B cell (primary cell): Measurements from ENCODE around the gene CXCL3. TPM values are rescaled to one million over a fixed set of nuclear protein-coding genes. Genes with fewer than 3 reads are reported as not detected.

Source experiments
- ATAC-seq: fragments of 200-7000 bp; cut with Tn5 transposase; one replicate; pipeline ENCODE4 v1.10.0; 2021; ENCODE audit warnings: low read depth, mild to moderate bottlenecking, moderate number of reproducible peaks, moderate library complexity
- CTCF ChIA-PET: fragments of 350-600 bp; sonication (Branson Sonifier 250); formaldehyde crosslinking; loops from one replicate; lab custom pipeline; 2021; ENCODE audit warnings: antibody characterized with exemption, inconsistent platforms; lab: Charles Lee
- POLR2A ChIA-PET: fragments of 350-600 bp; sonication (Branson Sonifier 250); formaldehyde crosslinking; loops from one replicate; lab custom pipeline; 2021; ENCODE audit warnings: antibody characterized with exemption; lab: Charles Lee
- DNase-seq: peaks from one replicate; pipeline ENCODE4 v3.0.0; 2013
- H2AFZ ChIP-seq: 2 replicates; pipeline ENCODE4 v1.6.1; 2012; ENCODE audit warnings: mild to moderate bottlenecking, low read depth, low read length; ENCODE audit not compliant: insufficient read depth, poor library complexity, severe bottlenecking
- H3K27ac ChIP-seq, 2 donors: 1 replicate in 1 of 2; 2 replicates in 1 of 2; pipeline ENCODE4 v1.5.1; 2012 to 2013; ENCODE audit warnings: low read length in 2 of 2, mild to moderate bottlenecking in 2 of 2, moderate library complexity in 1 of 2
- H3K27me3 ChIP-seq, 4 experiments: fragments of 200-600 bp in 1 of 4; sonication (generic) in 1 of 4; replicated peaks in 1 of 4; 1 replicate in 2 of 4; 2 replicates in 2 of 4; pipeline versions ENCODE4 v1.6.1 to v1.7.0; 2013 to 2016; ENCODE audit warnings: low read length in 3 of 4, mild to moderate bottlenecking in 2 of 4, mixed read lengths in 1 of 4, moderate library complexity in 1 of 4; ENCODE audit not compliant: insufficient read depth in 4 of 4, control insufficient read depth in 3 of 4; ENCODE audit errors: control extremely low read depth in 1 of 4
- H3K36me3 ChIP-seq, 2 experiments: replicated peaks in 1 of 2; 1 replicate in 1 of 2; 2 replicates in 1 of 2; pipeline versions ENCODE4 v1.6.1 to v1.7.1; 2013; ENCODE audit warnings: low read length in 1 of 2; ENCODE audit not compliant: insufficient read depth in 2 of 2, control insufficient read depth in 1 of 2; ENCODE audit errors: control extremely low read depth in 1 of 2, extremely low read depth in 1 of 2
- H3K4me1 ChIP-seq, 2 donors: fragments of 200-600 bp in 1 of 2; sonication (generic) in 1 of 2; 1 replicate in 1 of 2; 2 replicates in 1 of 2; pipeline versions ENCODE4 v1.5.1 to v1.6.1; 2013 to 2017; ENCODE audit warnings: low read length in 2 of 2; ENCODE audit not compliant: control insufficient read depth in 2 of 2, insufficient read depth in 2 of 2
- H3K4me2 ChIP-seq: replicated peaks from 2 replicates; pipeline ENCODE3; 2012; ENCODE audit warnings: mild to moderate bottlenecking, low read depth, low read length; ENCODE audit not compliant: poor library complexity, severe bottlenecking
- H3K4me3 ChIP-seq, 5 experiments: fragments of 200-600 bp in 1 of 5; sonication (generic) in 1 of 5; 1 replicate in 3 of 5; 2 replicates in 2 of 5; pipeline versions ENCODE4 v1.5.1 to v1.7.0; 2011 to 2016; ENCODE audit warnings: low read length in 4 of 5, mild to moderate bottlenecking in 4 of 5, low read depth in 2 of 5, control low read depth in 1 of 5, moderate library complexity in 1 of 5; ENCODE audit not compliant: insufficient read depth in 1 of 5; ENCODE audit errors: control extremely low read depth in 1 of 5, extremely low read depth in 1 of 5
- H3K79me2 ChIP-seq: fragments of 200-600 bp; sonication (generic); one replicate; pipeline ENCODE4 v1.6.0; 2016; ENCODE audit warnings: low read length; ENCODE audit not compliant: control insufficient read depth, insufficient read depth
- H3K9ac ChIP-seq: fragments of 200-600 bp; sonication (generic); 2 replicates; pipeline ENCODE4 v1.6.1; 2017; ENCODE audit warnings: mild to moderate bottlenecking, low read length, moderate library complexity
- H3K9me3 ChIP-seq, 3 donors: one replicate each; pipeline versions ENCODE4 v1.6.1 to v1.7.1; 2013; ENCODE audit warnings: low read length in 2 of 3; ENCODE audit not compliant: control insufficient read depth in 2 of 3, insufficient read depth in 1 of 3; ENCODE audit errors: control extremely low read depth in 1 of 3
- H4K20me1 ChIP-seq: 2 replicates; pipeline ENCODE4 v1.6.0; 2012; ENCODE audit warnings: mild to moderate bottlenecking, low read length; ENCODE audit not compliant: insufficient read depth, control insufficient read depth, poor library complexity, severe bottlenecking
- H3K27ac Mint-ChIP-seq: one replicate; pipeline ENCODE4 v1.8.0; 2021; ENCODE audit warnings: mixed read lengths
- H3K27me3 Mint-ChIP-seq: one replicate; pipeline ENCODE4 v1.8.0; 2021; ENCODE audit warnings: mixed read lengths
- H3K4me1 Mint-ChIP-seq: one replicate; pipeline ENCODE4 v1.8.0; 2021; ENCODE audit warnings: mixed read lengths
- H3K4me3 Mint-ChIP-seq: one replicate; pipeline ENCODE4 v1.8.0; 2021; ENCODE audit warnings: mixed read lengths
- H3K9me3 Mint-ChIP-seq: one replicate; pipeline ENCODE4 v1.8.0; 2022; ENCODE audit warnings: mixed read lengths; ENCODE audit not compliant: insufficient read depth
- CTCF ChIP-seq: fragments of 200-600 bp; IDR thresholded peaks from one replicate; pipeline ENCODE4 v1.8.0; 2022; ENCODE audit warnings: antibody characterized with exemption, mild to moderate bottlenecking
- EZH2 ChIP-seq: IDR thresholded peaks from 2 replicates; pipeline ENCODE4 v1.6.1; 2012; ENCODE audit warnings: borderline replicate concordance, low read depth, mild to moderate bottlenecking, moderate library complexity, low read length; ENCODE audit not compliant: insufficient read depth, poor library complexity, severe bottlenecking
- intact Hi-C: fragments of 100-400 bp; cut with micrococcal nuclease; formaldehyde crosslinking; loops from one replicate; pipeline ENCODE4 v1.10.0; 2022
- polyA plus RNA-seq: library from polyadenylated mRNA; depleted of rRNA; stranded (reverse); fragments of >200 nt; gene quantifications from 2 replicates; pipeline ENCODE4 v1.2.3, GENCODE V29; 2012
- total RNA-seq, 2 donors: library from RNA; stranded (reverse); fragments of 120-200 nt in 1 of 2; gene quantifications; 1 replicate in 1 of 2; 2 replicates in 1 of 2; pipeline versions ENCODE4 v1.2.3 to v1.2.4, GENCODE V29; 2013 to 2022

The CXCL3 gene
- total and polyA plus RNA-seq, 2 donors (not counting 1 experiment from before 2014, with no cell fraction given): not detected

DNA sequence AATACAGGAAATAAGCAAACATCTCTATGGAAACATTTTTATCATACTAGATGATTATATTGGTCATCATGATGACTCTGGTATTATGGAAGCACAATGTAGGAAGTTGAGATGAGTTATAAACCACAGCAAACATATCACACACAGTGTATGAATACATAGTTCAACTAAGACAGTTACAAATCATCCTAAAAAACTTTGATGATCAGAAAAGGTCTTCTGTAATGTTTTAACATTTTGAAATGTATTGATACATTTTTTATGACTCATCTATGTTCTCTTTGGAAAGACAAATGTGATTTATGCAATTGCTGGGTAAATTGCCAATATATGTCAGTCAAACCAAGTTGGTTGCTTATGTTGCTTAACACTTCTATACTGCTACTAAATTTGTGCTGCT lies 4.8 kb downstream of the CXCL3 start:
- Histone ChIP-seq H3K9ac (no peak overlapping the region), H3K9me3 (no peaks in the 10 kb centered on the region), H2AFZ (no peak overlapping the region), H3K4me3 (no peak overlapping the region), H3K4me1 (peaks cover 0 to 5% of the 10 kb centered on the region in 2 donors), H3K79me2 (no peaks in the 10 kb centered on the region), H4K20me1 (no peaks in the 10 kb centered on the region), H3K4me2 (no peak overlapping the region), H3K36me3 (no peaks in the 10 kb centered on the region), H3K27me3 (peaks cover 0 to 16% (median 3%) of the 10 kb centered on the region in 4 experiments), H3K27ac (no peak overlapping the region)
- intact Hi-C loops: no loop called here
- ATAC-seq (no peak), DNase-seq (no peak)
- ChIA-PET POLR2A (no interaction called here), CTCF (no interaction called here)
- Mint-ChIP-seq H3K27me3 (peaks cover 23% of the 10 kb centered on the region), H3K9me3 (no peaks in the 10 kb centered on the region), H3K4me3 (no peak overlapping the region), H3K27ac (no peak overlapping the region), H3K4me1 (peaks cover 7% of the 10 kb centered on the region)
- TF ChIP-seq CTCF (no peak), EZH2 (no peak)

DNA sequence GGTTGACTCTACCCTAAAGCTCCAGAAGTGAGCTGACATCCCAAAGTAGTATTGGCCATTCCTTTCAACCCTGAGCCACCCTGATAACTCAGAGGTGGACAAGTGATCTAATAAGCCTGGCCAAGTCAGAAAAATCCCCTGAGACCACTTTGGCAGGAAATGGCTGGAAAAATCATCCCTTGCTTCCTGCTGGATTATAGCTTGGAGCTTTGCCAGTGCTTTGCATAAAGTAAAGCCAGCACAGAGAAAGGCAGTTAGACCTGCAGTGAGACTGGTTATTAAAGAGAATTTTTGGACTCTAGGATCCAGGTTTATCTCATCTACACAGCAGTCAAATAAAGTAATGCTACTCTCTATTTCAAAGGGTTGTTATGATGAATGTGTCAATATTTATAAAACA lies 6.4 kb downstream of the CXCL3 start:
- Histone ChIP-seq H3K27ac (no peak overlapping the region), H3K4me1 (no peaks in the 10 kb centered on the region), H3K36me3 (no peaks in the 10 kb centered on the region), H3K79me2 (no peaks in the 10 kb centered on the region), H3K9ac (no peak overlapping the region), H4K20me1 (no peaks in the 10 kb centered on the region), H3K9me3 (no peaks in the 10 kb centered on the region), H3K4me3 (no peak overlapping the region), H3K4me2 (no peak overlapping the region), H3K27me3 (peaks cover 0 to 6% (median 2%) of the 10 kb centered on the region in 4 experiments), H2AFZ (no peak overlapping the region)
- no peaks in the 10 kb centered on the region for H3K9me3 Mint-ChIP-seq
- H3K4me1 Mint-ChIP-seq: no peaks in the 10 kb centered on the region
- POLR2A ChIA-PET: no interaction called here
- no peak overlapping the region for H3K27ac Mint-ChIP-seq
- H3K4me3 Mint-ChIP-seq: no peak overlapping the region
- TF ChIP-seq CTCF (no peak), EZH2 (no peak)
- CTCF ChIA-PET: no interaction called here
- ATAC-seq (no peak), DNase-seq (no peak)
- intact Hi-C loops: no loop called here
- H3K27me3 Mint-ChIP-seq: peaks cover 12% of the 10 kb centered on the region
